ENCODE measurements around the gene ZNF462. TPM values are rescaled to one million over a fixed set of nuclear protein-coding genes. Genes with fewer than 3 reads are reported as not detected.

ZNF462 gene
- total and polyA plus RNA-seq, 2 of the 13 experiments (the other 11 are each of a cell fraction or from before 2014, with no cell fraction given) = not detected

DNA sequence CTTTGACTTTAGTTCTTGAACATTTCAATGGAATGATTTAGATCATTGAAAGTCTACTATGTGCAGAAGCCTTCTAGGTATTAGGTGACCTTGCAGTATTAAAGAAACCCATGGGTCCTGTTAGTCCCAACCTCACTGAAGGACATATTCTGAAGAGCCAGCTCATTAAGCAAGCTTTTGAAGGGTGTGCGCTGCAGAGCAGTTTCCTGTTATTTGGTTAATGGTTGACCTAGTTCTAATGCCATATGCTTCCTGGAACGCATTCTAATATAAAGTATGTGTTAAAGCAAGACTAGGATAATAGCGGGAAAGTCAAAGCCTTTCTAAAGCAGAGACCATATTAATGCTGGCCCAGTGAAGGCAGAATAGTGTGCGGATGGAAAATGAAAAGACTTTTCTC, 20.1 kb downstream of the ZNF462 start:
- Histone ChIP-seq H3K4me1 (ENCODE audit: insufficient read depth, low read length) (no peaks in the 10 kb centered on the region), H3K27me3 (ENCODE audit: control insufficient read depth in 1 of 2, insufficient read depth in 2 of 2, low read length in 2 of 2) (no peaks in the 10 kb centered on the region), H4K20me1 (ENCODE audit: insufficient read depth, low read length) (no peaks in the 10 kb centered on the region), H3K9ac (ENCODE audit: insufficient read depth, low read depth, low read length) (no peak overlapping the region), H3K4me2 (ENCODE audit: low read depth, low read length) (no peak overlapping the region), H3K9me3 (ENCODE audit: low read length) (no peaks in the 10 kb centered on the region), H3K27ac (ENCODE audit: extremely low read length, insufficient read depth, low read length) (no peak overlapping the region), H3K36me3 (replicated peaks in 1 of 2; ENCODE audit: control insufficient read depth in 1 of 2, insufficient read depth in 2 of 2, low read length in 2 of 2) (no peaks in the 10 kb centered on the region), H3K79me2 (ENCODE audit: insufficient read depth, low read length) (no peaks in the 10 kb centered on the region), H3K4me3 (replicated peaks in 1 of 3; ENCODE audit: insufficient read depth in 1 of 3, low read depth in 2 of 3, low read length in 3 of 3) (no peak overlapping the region), H2AFZ (ENCODE audit: low read length) (no peak overlapping the region)
- POLR2A ChIA-PET = no interaction called here
- ATAC-seq = no peak
- in situ Hi-C loops (cut with HindIII; ENCODE audit: extremely low pct_ligation_motif_present, low pct_unique_long_range_greater_than_20kb) (no loop called here), intact Hi-C loops (cut with micrococcal nuclease; ENCODE audit: unreplicated experiment) (no loop called here)
- CTCF ChIA-PET (ENCODE audit: low intra/inter-chr PET ratio, low total read pairs) = no interaction called here
- BruUV-seq (replicated peaks) = no TSS peak
- WGBS (ENCODE audit: low lambda C conversion rate) = 51% methylated on average over 4 of the region's 4 CpGs
- FAIRE-seq = no peak
- no peak for DNase-seq (ENCODE audit: low spot score)
- TF ChIP-seq ZNF468 (CRISPR knock-in tag; IDR thresholded peaks at IDR 0.05) = no peak
- no peak for TF ChIP-seq ZNF343 (CRISPR knock-in tag; IDR thresholded peaks at IDR 0.05)
- TF ChIP-seq MXD4 (CRISPR knock-in tag; IDR thresholded peaks at IDR 0.05) = no peak
- TF ChIP-seq DDIT3 (CRISPR knock-in tag; IDR thresholded peaks at IDR 0.05) = no peak
- no peak for TF ChIP-seq ZNF670 (CRISPR knock-in tag; IDR thresholded peaks at IDR 0.05; ENCODE audit: borderline replicate concordance)
- TF ChIP-seq, protein P1, sequence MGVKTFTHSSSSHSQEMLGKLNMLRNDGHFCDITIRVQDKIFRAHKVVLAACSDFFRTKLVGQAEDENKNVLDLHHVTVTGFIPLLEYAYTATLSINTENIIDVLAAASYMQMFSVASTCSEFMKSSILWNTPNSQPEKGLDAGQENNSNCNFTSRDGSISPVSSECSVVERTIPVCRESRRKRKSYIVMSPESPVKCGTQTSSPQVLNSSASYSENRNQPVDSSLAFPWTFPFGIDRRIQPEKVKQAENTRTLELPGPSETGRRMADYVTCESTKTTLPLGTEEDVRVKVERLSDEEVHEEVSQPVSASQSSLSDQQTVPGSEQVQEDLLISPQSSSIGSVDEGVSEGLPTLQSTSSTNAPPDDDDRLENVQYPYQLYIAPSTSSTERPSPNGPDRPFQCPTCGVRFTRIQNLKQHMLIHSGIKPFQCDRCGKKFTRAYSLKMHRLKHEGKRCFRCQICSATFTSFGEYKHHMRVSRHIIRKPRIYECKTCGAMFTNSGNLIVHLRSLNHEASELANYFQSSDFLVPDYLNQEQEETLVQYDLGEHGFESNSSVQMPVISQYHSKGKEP (CRISPR knock-in tag; IDR thresholded peaks at IDR 0.05) = no peak
- no peak for TF ChIP-seq ISL2 (CRISPR knock-in tag; IDR thresholded peaks at IDR 0.05)
- no peak for TF ChIP-seq ATAD3A (CRISPR knock-in tag; IDR thresholded peaks at IDR 0.05)
- TF ChIP-seq, protein P2, sequence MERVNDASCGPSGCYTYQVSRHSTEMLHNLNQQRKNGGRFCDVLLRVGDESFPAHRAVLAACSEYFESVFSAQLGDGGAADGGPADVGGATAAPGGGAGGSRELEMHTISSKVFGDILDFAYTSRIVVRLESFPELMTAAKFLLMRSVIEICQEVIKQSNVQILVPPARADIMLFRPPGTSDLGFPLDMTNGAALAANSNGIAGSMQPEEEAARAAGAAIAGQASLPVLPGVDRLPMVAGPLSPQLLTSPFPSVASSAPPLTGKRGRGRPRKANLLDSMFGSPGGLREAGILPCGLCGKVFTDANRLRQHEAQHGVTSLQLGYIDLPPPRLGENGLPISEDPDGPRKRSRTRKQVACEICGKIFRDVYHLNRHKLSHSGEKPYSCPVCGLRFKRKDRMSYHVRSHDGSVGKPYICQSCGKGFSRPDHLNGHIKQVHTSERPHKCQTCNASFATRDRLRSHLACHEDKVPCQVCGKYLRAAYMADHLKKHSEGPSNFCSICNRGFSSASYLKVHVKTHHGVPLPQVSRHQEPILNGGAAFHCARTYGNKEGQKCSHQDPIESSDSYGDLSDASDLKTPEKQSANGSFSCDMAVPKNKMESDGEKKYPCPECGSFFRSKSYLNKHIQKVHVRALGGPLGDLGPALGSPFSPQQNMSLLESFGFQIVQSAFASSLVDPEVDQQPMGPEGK (CRISPR knock-in tag; IDR thresholded peaks at IDR 0.05) = no peak
- no peak for TF ChIP-seq JDP2 (CRISPR knock-in tag; IDR thresholded peaks at IDR 0.05; ENCODE audit: borderline replicate concordance)
- TF ChIP-seq ZNF776 (CRISPR knock-in tag; IDR thresholded peaks at IDR 0.05) = no peak
- TF ChIP-seq ZNF605 (CRISPR knock-in tag; IDR thresholded peaks at IDR 0.05) = no peak
- no peak for TF ChIP-seq GTF2F1 (IDR thresholded peaks at IDR 0.05; ENCODE audit: low read length)
- no peak for TF ChIP-seq PRDM10 (CRISPR knock-in tag; IDR thresholded peaks at IDR 0.05; ENCODE audit: low read depth)
- TF ChIP-seq CBFB (CRISPR knock-in tag; IDR thresholded peaks at IDR 0.05) = no peak
